Lower lobe of right lung (tissue), 2 donors: Measurements from ENCODE around the gene AKT3. TPM values are rescaled to one million over a fixed set of nuclear protein-coding genes. Genes with fewer than 3 reads are reported as not detected.

Experiments
- ATAC-seq, 2 donors: fragments of 200-7000 bp; cut with Tn5 transposase; one replicate each; pipeline ENCODE4 v1.9.1; 2020 to 2022; ENCODE audit warnings: mild to moderate bottlenecking in 2 of 2, moderate library complexity in 2 of 2
- DNase-seq: peaks from one replicate; pipeline ENCODE4 v3.0.0-alpha.2; 2020
- H3K27ac ChIP-seq: fragments of 200-600 bp; one replicate; pipeline ENCODE4 v1.8.0; 2022
- H3K27me3 ChIP-seq: fragments of 200-600 bp; one replicate; pipeline ENCODE4 v1.8.0; 2022; ENCODE audit warnings: low read depth
- H3K36me3 ChIP-seq: fragments of 200-600 bp; one replicate; pipeline ENCODE4 v1.8.0; 2022; ENCODE audit warnings: mild to moderate bottlenecking
- H3K4me1 ChIP-seq: fragments of 200-600 bp; one replicate; pipeline ENCODE4 v1.8.0; 2022
- H3K4me3 ChIP-seq: fragments of 200-600 bp; one replicate; pipeline ENCODE4 v1.8.0; 2022; ENCODE audit warnings: mild to moderate bottlenecking
- H3K9me3 ChIP-seq: fragments of 200-600 bp; one replicate; pipeline ENCODE4 v1.8.0; 2022
- intact Hi-C: fragments of 100-400 bp; cut with DNase I; formaldehyde crosslinking; loops from one replicate; pipeline ENCODE4 v1.11.0; 2022
- total RNA-seq: library from RNA; stranded (reverse); fragmentation: NEBNext Ultra II Directional; extraction: Animal tissue kit (Norgen Biotek cat#: 25700); gene quantifications from one replicate; pipeline ENCODE4 v1.2.1, GENCODE V29; 2021
- TF ChIP-seq, protein P1 (sequence below): fragments of 200-600 bp; IDR thresholded peaks from one replicate; pipeline ENCODE4 v1.8.0; 2022; ENCODE audit warnings: antibody characterized with exemption, mild to moderate bottlenecking
- donor health status: DM: no; HTN: yes; CAD: no; lungs with severe emphysema.

AKT3 gene
- total RNA-seq, 1 donor from 2014 or later: 52.5 TPM

- H3K4me3 ChIP-seq: no peak overlapping the region
- intact Hi-C loops: no loop called here
- TF ChIP-seq, protein P1, sequence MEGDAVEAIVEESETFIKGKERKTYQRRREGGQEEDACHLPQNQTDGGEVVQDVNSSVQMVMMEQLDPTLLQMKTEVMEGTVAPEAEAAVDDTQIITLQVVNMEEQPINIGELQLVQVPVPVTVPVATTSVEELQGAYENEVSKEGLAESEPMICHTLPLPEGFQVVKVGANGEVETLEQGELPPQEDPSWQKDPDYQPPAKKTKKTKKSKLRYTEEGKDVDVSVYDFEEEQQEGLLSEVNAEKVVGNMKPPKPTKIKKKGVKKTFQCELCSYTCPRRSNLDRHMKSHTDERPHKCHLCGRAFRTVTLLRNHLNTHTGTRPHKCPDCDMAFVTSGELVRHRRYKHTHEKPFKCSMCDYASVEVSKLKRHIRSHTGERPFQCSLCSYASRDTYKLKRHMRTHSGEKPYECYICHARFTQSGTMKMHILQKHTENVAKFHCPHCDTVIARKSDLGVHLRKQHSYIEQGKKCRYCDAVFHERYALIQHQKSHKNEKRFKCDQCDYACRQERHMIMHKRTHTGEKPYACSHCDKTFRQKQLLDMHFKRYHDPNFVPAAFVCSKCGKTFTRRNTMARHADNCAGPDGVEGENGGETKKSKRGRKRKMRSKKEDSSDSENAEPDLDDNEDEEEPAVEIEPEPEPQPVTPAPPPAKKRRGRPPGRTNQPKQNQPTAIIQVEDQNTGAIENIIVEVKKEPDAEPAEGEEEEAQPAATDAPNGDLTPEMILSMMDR: no peak
- DNase-seq: no peak
- no peak overlapping the region for H3K27ac ChIP-seq
- peaks cover 17% of the 10 kb centered on the region for H3K36me3 ChIP-seq
- no peaks in the 10 kb centered on the region for H3K27me3 ChIP-seq
- H3K9me3 ChIP-seq: no peaks in the 10 kb centered on the region
- no peaks in the 10 kb centered on the region for H3K4me1 ChIP-seq
- ATAC-seq: no peak
Observed at GRCh38 chr1:243542739-243543415, 307.2 kb downstream of the AKT3 start.

- Histone ChIP-seq H3K36me3 (peaks cover 12% of the 10 kb centered on the region), H3K9me3 (no peaks in the 10 kb centered on the region), H3K27ac (no peak overlapping the region), H3K27me3 (no peaks in the 10 kb centered on the region), H3K4me1 (no peaks in the 10 kb centered on the region), H3K4me3 (no peak overlapping the region)
- intact Hi-C loops: no loop called here
- DNase-seq (no peak), ATAC-seq (no peak)
- TF ChIP-seq, protein P1: no peak
Observed at GRCh38 chr1:243539636-243540035, 310.4 kb downstream of the AKT3 start.

DNA sequence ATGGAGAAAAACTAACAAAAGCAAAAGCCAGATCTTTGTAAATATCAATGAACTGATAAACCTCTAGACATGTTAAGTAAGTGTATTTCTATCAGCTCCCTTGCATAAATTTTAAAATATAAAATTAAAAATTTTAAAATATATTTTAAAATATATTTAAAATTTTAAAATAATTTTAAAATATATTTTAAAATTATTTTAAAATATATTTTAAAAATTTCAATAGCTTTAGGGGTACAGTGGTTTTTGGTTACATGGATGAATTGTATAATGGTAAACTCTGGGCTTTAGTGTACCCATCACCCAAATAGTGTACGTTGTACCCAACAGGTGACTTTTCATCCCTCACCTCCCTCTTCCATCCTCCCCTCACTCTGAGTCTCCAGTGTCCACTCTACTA, 315.0 kb downstream of the AKT3 start:
- TF ChIP-seq, protein P1: no peak
- DNase-seq: no peak
- intact Hi-C loops: no loop called here
- Histone ChIP-seq H3K36me3 (no peaks in the 10 kb centered on the region), H3K27ac (no peak overlapping the region), H3K9me3 (no peaks in the 10 kb centered on the region), H3K4me1 (no peaks in the 10 kb centered on the region), H3K27me3 (no peaks in the 10 kb centered on the region), H3K4me3 (no peak overlapping the region)
- ATAC-seq: no peak

DNA sequence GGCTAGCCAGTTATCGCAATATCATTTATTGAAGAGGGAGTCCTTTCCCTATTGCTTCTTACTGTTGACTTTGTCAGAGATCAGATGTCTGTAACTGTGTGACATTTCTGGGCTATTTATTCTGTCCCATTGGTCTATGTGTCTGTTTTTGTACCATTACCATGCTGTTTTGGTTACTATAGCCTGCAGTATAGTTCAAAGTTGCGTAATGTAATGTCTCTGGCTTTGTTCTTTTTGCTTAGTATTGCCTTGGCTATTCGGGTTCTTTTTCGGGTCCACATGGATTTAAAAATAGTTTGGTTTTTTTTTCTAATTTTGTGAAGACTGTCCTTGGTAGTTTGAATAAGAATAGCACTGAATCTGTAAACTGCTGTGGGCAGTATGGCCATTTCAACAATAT, 320.5 kb downstream of the AKT3 start:
- Histone ChIP-seq H3K9me3 (no peaks in the 10 kb centered on the region), H3K36me3 (no peaks in the 10 kb centered on the region), H3K4me1 (no peaks in the 10 kb centered on the region), H3K27me3 (no peaks in the 10 kb centered on the region), H3K4me3 (no peak overlapping the region), H3K27ac (no peak overlapping the region)
- intact Hi-C loops: no loop called here
- no peak for DNase-seq
- no peak for ATAC-seq
- TF ChIP-seq, protein P1: no peak

DNA sequence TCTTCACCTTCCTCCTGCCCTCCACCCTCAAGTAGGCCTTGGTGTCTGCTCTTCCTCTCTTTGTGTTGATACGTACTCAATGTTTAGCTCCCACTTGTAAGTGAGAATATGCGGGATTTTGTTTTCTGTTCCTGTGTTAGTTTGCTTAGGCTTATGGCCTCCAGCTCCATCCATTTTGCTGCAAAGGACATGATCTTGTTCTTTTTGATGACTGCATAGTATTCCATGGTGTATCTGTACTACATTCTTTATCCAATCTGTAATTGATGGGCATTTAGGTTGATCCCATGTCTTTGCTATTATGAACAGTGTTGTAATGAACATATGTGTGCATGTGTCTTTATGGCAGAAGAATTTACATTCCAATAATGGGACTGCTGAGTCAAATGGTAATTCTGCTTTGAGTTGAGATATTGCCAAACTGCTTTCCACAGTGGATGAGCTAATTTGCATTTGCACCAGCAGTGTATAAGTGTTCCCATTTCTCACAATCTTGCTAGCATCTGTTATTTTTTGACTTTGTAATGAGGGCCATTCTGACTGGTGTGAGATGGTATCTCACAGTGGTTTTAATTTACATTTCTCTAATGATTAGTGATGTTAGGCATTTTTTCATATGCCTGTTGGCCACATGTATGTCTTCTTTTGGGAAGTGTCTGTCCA, 321.5 kb downstream of the AKT3 start:
- no peak overlapping the region for H3K27ac ChIP-seq
- H3K4me3 ChIP-seq: no peak overlapping the region
- no peak for DNase-seq
- no peak for ATAC-seq
- intact Hi-C loops: no loop called here
- H3K36me3 ChIP-seq: no peaks in the 10 kb centered on the region
- no peaks in the 10 kb centered on the region for H3K4me1 ChIP-seq
- H3K9me3 ChIP-seq: no peaks in the 10 kb centered on the region
- H3K27me3 ChIP-seq: no peaks in the 10 kb centered on the region
- TF ChIP-seq, protein P1: no peak
